Loucy (cell line): ENCODE data around the gene RREB1.

Experiments
- H2AFZ ChIP-seq: fragments of 200-600 bp; sonication (generic); 2 replicates; pipeline ENCODE4 v1.6.0; 2016; ENCODE audit warnings: antibody characterized with exemption, mild to moderate bottlenecking, low read length, moderate library complexity
- H3F3A ChIP-seq: fragments of 200-600 bp; 2 replicates; pipeline ENCODE4 v1.6.0; 2016; ENCODE audit warnings: antibody characterized with exemption, low read depth, mild to moderate bottlenecking
- H3K27me3 ChIP-seq: fragments of 200-600 bp; sonication (generic); 2 replicates; pipeline ENCODE4 v1.6.1; 2014; ENCODE audit warnings: low read length, mild to moderate bottlenecking; ENCODE audit not compliant: insufficient read depth, poor library complexity, severe bottlenecking
- H3K36me3 ChIP-seq: fragments of 200-600 bp; sonication (generic); 2 replicates; pipeline ENCODE4 v1.6.1; 2016; ENCODE audit warnings: low read length; ENCODE audit not compliant: insufficient read depth
- H3K4me1 ChIP-seq: fragments of 200-600 bp; sonication (generic); 2 replicates; pipeline ENCODE4 v1.5.1; 2014; ENCODE audit warnings: low read length, mild to moderate bottlenecking; ENCODE audit not compliant: insufficient read depth, poor library complexity, severe bottlenecking
- H3K4me2 ChIP-seq: fragments of 200-600 bp; sonication (generic); 2 replicates; pipeline ENCODE4 v1.6.0; 2014; ENCODE audit warnings: antibody characterized with exemption, low read length, low read depth, mild to moderate bottlenecking; ENCODE audit not compliant: poor library complexity, severe bottlenecking
- H3K4me3 ChIP-seq: fragments of 200-600 bp; sonication (generic); 2 replicates; pipeline ENCODE4 v1.5.1; 2014; ENCODE audit warnings: low read length, mild to moderate bottlenecking, mixed read lengths; ENCODE audit not compliant: poor library complexity, severe bottlenecking
- H3K79me2 ChIP-seq: fragments of 200-600 bp; sonication (generic); 2 replicates; pipeline ENCODE4 v1.6.1; 2014; ENCODE audit warnings: low read length; ENCODE audit not compliant: insufficient read depth
- H3K9ac ChIP-seq: fragments of 200-600 bp; sonication (generic); 2 replicates; pipeline ENCODE4 v1.6.0; 2014; ENCODE audit warnings: mild to moderate bottlenecking, low read depth, low read length, moderate library complexity; ENCODE audit not compliant: poor library complexity, severe bottlenecking
- H3K9me2 ChIP-seq: fragments of 200-600 bp; sonication (generic); replicated peaks from 2 replicates; pipeline ENCODE4 v1.6.1; 2016; ENCODE audit warnings: low read depth, low read length, mixed read lengths
- H3K9me3 ChIP-seq: fragments of 200-600 bp; sonication (generic); 2 replicates; pipeline ENCODE4 v1.6.1; 2014; ENCODE audit warnings: mild to moderate bottlenecking, antibody characterized with exemption, low read length, low read depth; ENCODE audit not compliant: insufficient read depth
- H4K20me1 ChIP-seq: fragments of 200-600 bp; sonication (generic); 2 replicates; pipeline ENCODE4 v1.6.0; 2014; ENCODE audit warnings: antibody characterized with exemption, low read length, mild to moderate bottlenecking; ENCODE audit not compliant: insufficient read depth, poor library complexity, severe bottlenecking
- CTCF ChIP-seq: fragments of 200-600 bp; sonication (generic); conservative IDR thresholded peaks from 2 replicates; pipeline ENCODE4 v1.5.1; 2014; ENCODE audit warnings: mild to moderate bottlenecking, antibody characterized with exemption, low read length
- EZH2phosphoT487 ChIP-seq: fragments of 200-600 bp; IDR thresholded peaks from 2 replicates; pipeline ENCODE4 v1.6.1; 2018; ENCODE audit warnings: antibody characterized with exemption, mild to moderate bottlenecking, moderate library complexity, borderline replicate concordance

RREB1 gene

DNA sequence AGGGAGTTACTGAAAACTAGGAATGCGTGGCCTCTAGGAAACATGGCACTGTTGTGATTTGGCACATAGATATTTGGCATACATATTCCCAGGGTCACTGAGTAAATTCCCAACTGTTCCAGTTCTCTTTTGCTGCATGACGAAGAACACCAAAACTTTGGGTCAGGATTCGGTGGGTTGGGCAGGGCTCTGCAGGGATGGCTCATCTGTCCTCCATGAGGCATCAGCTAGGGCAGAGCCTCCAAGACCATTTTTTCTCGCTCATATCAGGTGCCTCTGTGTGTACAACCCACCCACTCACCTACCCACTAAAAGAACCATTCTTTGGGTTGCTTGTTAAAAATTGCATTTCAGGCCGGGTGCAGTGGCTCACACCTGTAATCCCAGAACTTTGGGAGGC, 148.2 kb downstream of the RREB1 start:
- Histone ChIP-seq H3K9ac (no peak overlapping the region), H3K79me2 (no peaks in the 10 kb centered on the region), H3K27me3 (no peaks in the 10 kb centered on the region), H3F3A (no peaks in the 10 kb centered on the region), H3K9me2 (no peaks in the 10 kb centered on the region), H3K36me3 (peaks cover 4% of the 10 kb centered on the region; the same call in 1 of the 2 replicates), H3K9me3 (no peaks in the 10 kb centered on the region), H2AFZ (no peak overlapping the region), H3K4me1 (no peaks in the 10 kb centered on the region), H3K4me3 (no peak overlapping the region), H4K20me1 (no peaks in the 10 kb centered on the region), H3K4me2 (no peak overlapping the region)
- TF ChIP-seq CTCF (no peak), EZH2phosphoT487 (no peak)

DNA sequence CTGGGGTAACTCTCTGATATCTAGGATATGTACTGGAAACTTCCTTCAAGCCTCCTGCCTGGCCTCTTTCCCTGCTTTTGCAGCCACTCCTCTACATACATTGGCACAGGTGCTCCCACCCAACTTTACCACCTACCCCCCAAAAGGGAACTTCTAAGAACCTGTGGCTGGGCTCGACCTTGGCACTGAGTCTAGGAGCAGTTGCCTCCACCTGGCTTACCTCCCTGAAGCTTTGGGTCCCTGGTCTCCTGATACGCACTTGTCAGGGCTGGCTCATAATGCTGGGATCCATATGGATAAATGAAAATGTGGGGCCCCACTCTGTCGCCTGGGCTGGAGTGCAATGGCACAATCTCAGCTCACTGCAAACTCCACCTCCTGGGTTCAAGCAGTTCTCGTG, 149.0 kb downstream of the RREB1 start:
- no peak overlapping the region for H3K4me3 ChIP-seq
- H3K9me2 ChIP-seq = no peaks in the 10 kb centered on the region
- H3K9ac ChIP-seq = no peak overlapping the region
- H3K4me1 ChIP-seq = no peaks in the 10 kb centered on the region
- H3K36me3 ChIP-seq = no peaks in the 10 kb centered on the region; the same call in 1 of the 2 replicates
- TF ChIP-seq CTCF = no peak
- TF ChIP-seq EZH2phosphoT487 = no peak
- no peaks in the 10 kb centered on the region for H3F3A ChIP-seq
- H3K4me2 ChIP-seq = no peak overlapping the region
- no peaks in the 10 kb centered on the region for H3K27me3 ChIP-seq
- no peaks in the 10 kb centered on the region for H3K79me2 ChIP-seq
- no peak overlapping the region for H2AFZ ChIP-seq
- H4K20me1 ChIP-seq = no peaks in the 10 kb centered on the region
- H3K9me3 ChIP-seq = no peaks in the 10 kb centered on the region

GRCh38 chr6:7257521-7258230, 149.9 kb downstream of the RREB1 start:
- Histone ChIP-seq H3K4me1 (no peaks in the 10 kb centered on the region), H3K9me3 (no peaks in the 10 kb centered on the region), H3K36me3 (no peaks in the 10 kb centered on the region), H3F3A (no peaks in the 10 kb centered on the region), H2AFZ (no peak overlapping the region), H3K4me3 (no peak overlapping the region), H3K27me3 (no peaks in the 10 kb centered on the region), H3K79me2 (no peaks in the 10 kb centered on the region), H3K9ac (no peak overlapping the region), H3K9me2 (no peaks in the 10 kb centered on the region), H3K4me2 (no peak overlapping the region), H4K20me1 (no peaks in the 10 kb centered on the region)
- TF ChIP-seq CTCF = no peak
- TF ChIP-seq EZH2phosphoT487 = no peak
